Neural progenitor cell (in vitro differentiated cells): Measurements from ENCODE around the gene REST.

Experiments used
- EZH2 ChIP-seq: fragments of 200-600 bp; sonication (generic); IDR thresholded peaks from 2 replicates; pipeline ENCODE4 v1.6.1; 2017; ENCODE audit warnings: antibody characterized with exemption, mild to moderate bottlenecking, moderate library complexity
- EZH2phosphoT487 ChIP-seq: fragments of 200-600 bp; sonication (generic); IDR thresholded peaks from 2 replicates; pipeline ENCODE4 v1.6.1; 2017; ENCODE audit warnings: antibody characterized with exemption
- TF ChIP-seq, protein P1 (sequence below): fragments of 200-600 bp; sonication (generic); IDR thresholded peaks from 2 replicates; pipeline ENCODE4 v1.5.1; 2017; ENCODE audit warnings: antibody characterized with exemption, mild to moderate bottlenecking

DNA sequence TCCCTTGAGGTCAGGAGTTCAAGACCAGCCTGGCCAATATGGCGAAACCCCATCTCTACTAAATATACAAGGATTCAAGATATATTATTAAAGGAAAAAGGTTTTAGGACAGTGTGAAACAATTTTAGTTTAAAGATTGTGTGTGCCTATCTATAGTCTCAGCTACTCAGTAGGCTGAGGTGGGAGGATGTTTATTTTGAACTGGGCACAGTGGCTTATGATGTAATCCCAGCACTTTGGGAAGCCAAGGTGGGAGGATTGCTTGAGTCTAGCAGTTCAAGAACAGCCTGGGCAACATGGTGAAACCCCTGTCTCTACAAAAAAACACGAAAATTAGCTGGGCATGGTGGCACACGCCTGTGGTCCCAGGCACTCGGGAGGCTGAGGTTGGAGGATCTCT lies 31.4 kb upstream of the REST start:
- TF ChIP-seq, protein P1, sequence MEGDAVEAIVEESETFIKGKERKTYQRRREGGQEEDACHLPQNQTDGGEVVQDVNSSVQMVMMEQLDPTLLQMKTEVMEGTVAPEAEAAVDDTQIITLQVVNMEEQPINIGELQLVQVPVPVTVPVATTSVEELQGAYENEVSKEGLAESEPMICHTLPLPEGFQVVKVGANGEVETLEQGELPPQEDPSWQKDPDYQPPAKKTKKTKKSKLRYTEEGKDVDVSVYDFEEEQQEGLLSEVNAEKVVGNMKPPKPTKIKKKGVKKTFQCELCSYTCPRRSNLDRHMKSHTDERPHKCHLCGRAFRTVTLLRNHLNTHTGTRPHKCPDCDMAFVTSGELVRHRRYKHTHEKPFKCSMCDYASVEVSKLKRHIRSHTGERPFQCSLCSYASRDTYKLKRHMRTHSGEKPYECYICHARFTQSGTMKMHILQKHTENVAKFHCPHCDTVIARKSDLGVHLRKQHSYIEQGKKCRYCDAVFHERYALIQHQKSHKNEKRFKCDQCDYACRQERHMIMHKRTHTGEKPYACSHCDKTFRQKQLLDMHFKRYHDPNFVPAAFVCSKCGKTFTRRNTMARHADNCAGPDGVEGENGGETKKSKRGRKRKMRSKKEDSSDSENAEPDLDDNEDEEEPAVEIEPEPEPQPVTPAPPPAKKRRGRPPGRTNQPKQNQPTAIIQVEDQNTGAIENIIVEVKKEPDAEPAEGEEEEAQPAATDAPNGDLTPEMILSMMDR, result no peak
- TF ChIP-seq EZH2, result no peak
- TF ChIP-seq EZH2phosphoT487, result no peak
